SK-N-SH (cell line): ENCODE results near the gene MIF4GD. TPM values are rescaled to one million over a fixed set of nuclear protein-coding genes. Genes with fewer than 3 reads are reported as not detected.

Source experiments
- CTCF ChIA-PET: fragments of 300-600, 350-600 bp; formaldehyde crosslinking; extraction: SDS; loops from one replicate; lab custom pipeline; 2021; lab: Yijun Ruan, JAX
- POLR2A ChIA-PET: fragments of 350-600 bp; sonication (Branson Sonifier 250); formaldehyde crosslinking; extraction: SDS; loops from one replicate; lab custom pipeline; 2020; ENCODE audit warnings: antibody characterized with exemption, inconsistent platforms; lab: Yijun Ruan, JAX
- DNase-seq: peaks from one replicate; pipeline ENCODE4 v3.0.0; 2012
- H2AFZ ChIP-seq: fragments of 200-600 bp; sonication (generic); 2 replicates; pipeline ENCODE4 v1.8.1; 2016; ENCODE audit warnings: antibody characterized with exemption, mild to moderate bottlenecking, low read depth
- H3F3A ChIP-seq: fragments of 200-600 bp; sonication (generic); replicated peaks from 2 replicates; pipeline ENCODE3; 2016; ENCODE audit warnings: antibody characterized with exemption, mild to moderate bottlenecking; ENCODE audit not compliant: insufficient read depth
- H3K27ac ChIP-seq, 2 experiments: fragments of 200-500 bp in 1 of 2; fragments of 200-600 bp in 1 of 2; sonication (Bioruptor generic) in 1 of 2; sonication (generic), shearing (Covaris generic) in 1 of 2; 2 replicates each; pipeline versions ENCODE4 v1.5.1 to v1.6.1; 2014 to 2016; ENCODE audit warnings: low read depth in 2 of 2, inconsistent platforms in 1 of 2, low read length in 1 of 2, mild to moderate bottlenecking in 1 of 2, mixed read lengths in 1 of 2
- H3K27me3 ChIP-seq: fragments of 200-600 bp; sonication (generic), shearing (Covaris generic); 2 replicates; pipeline ENCODE4 v1.6.1; 2016; ENCODE audit warnings: mixed run types; ENCODE audit not compliant: insufficient read depth
- H3K36me3 ChIP-seq, 2 experiments: fragments of 200-500 bp in 1 of 2; fragments of 200-600 bp in 1 of 2; sonication (Bioruptor generic) in 1 of 2; sonication (generic) in 1 of 2; replicated peaks in 1 of 2; 2 replicates each; pipeline versions ENCODE3 to v1.5.1; 2014 to 2016; ENCODE audit warnings: low read length in 1 of 2, mild to moderate bottlenecking in 1 of 2; ENCODE audit not compliant: insufficient read depth in 2 of 2, control insufficient read depth in 1 of 2
- H3K4me1 ChIP-seq, 2 experiments: fragments of 200-500 bp in 1 of 2; fragments of 200-600 bp in 1 of 2; sonication (Bioruptor generic) in 1 of 2; sonication (generic), shearing (Covaris generic) in 1 of 2; 2 replicates each; pipeline versions ENCODE4 v1.5.1 to v1.6.1; 2014 to 2016; ENCODE audit warnings: low read depth in 1 of 2, low read length in 1 of 2, mixed run types in 1 of 2; ENCODE audit not compliant: insufficient read depth in 2 of 2, control insufficient read depth in 1 of 2
- H3K4me2 ChIP-seq: fragments of 200-600 bp; sonication (generic), shearing (Covaris generic); 2 replicates; pipeline ENCODE4 v1.6.1; 2017; ENCODE audit warnings: mixed run types
- H3K4me3 ChIP-seq, 2 experiments: fragments of 200-500 bp in 1 of 2; fragments of 200-600 bp in 1 of 2; sonication (Bioruptor generic) in 1 of 2; sonication (generic), shearing (Covaris generic) in 1 of 2; 2 replicates each; pipeline versions ENCODE4 v1.5.1 to v1.8.1; 2014 to 2016; ENCODE audit warnings: low read depth in 2 of 2, inconsistent platforms in 1 of 2, low read length in 1 of 2, mild to moderate bottlenecking in 1 of 2, mixed read lengths in 1 of 2, moderate library complexity in 1 of 2
- H3K79me2 ChIP-seq: fragments of 200-600 bp; sonication (generic); 2 replicates; pipeline ENCODE4 v1.8.1; 2017; ENCODE audit warnings: mild to moderate bottlenecking; ENCODE audit not compliant: insufficient read depth
- H3K9ac ChIP-seq: fragments of 200-600 bp; sonication (generic); 2 replicates; pipeline ENCODE4 v1.6.1; 2017; ENCODE audit warnings: mixed run types
- H3K9me2 ChIP-seq: fragments of 200-600 bp; sonication (generic); 2 replicates; pipeline ENCODE4 v1.6.1; 2017; ENCODE audit warnings: mixed run types
- H3K9me3 ChIP-seq: fragments of 200-600 bp; sonication (generic); 2 replicates; pipeline ENCODE4 v1.6.1; 2017; ENCODE audit warnings: mixed run types, mild to moderate bottlenecking, moderate library complexity
- H4K20me1 ChIP-seq: fragments of 200-600 bp; sonication (generic); 2 replicates; pipeline ENCODE4 v1.6.1; 2017; ENCODE audit warnings: mild to moderate bottlenecking, mixed run types; ENCODE audit not compliant: insufficient read depth
- CHD2 ChIP-seq: fragments of 150-350 bp; IDR thresholded peaks from 2 replicates; pipeline ENCODE4 v1.6.1; 2018; ENCODE audit warnings: low read length; ENCODE audit not compliant: partially characterized antibody
- FOXM1 ChIP-seq: IDR thresholded peaks from 2 replicates; pipeline ENCODE4 v1.4.0; 2012; ENCODE audit warnings: low read depth, mild to moderate bottlenecking
- GABPA ChIP-seq: IDR thresholded peaks from 2 replicates; pipeline ENCODE4 v1.4.0; 2012; ENCODE audit warnings: low read depth, mild to moderate bottlenecking
- GATA2 ChIP-seq: sonication (generic); formaldehyde crosslinking; IDR thresholded peaks from 2 replicates; pipeline ENCODE4 v1.5.0; 2020; ENCODE audit warnings: mild to moderate bottlenecking, missing genetic modification reagents
- MXI1 ChIP-seq: IDR thresholded peaks from 2 replicates; pipeline ENCODE4 v1.6.1; 2012; ENCODE audit warnings: mild to moderate bottlenecking, low read depth, low read length, improper control_type of control experiment
- NRF1 ChIP-seq: IDR thresholded peaks from 2 replicates; pipeline ENCODE4 v1.6.1; 2012; ENCODE audit warnings: low read depth, mild to moderate bottlenecking, low read length
- RAD21 ChIP-seq: IDR thresholded peaks from 2 replicates; pipeline ENCODE4 v1.6.1; 2012; ENCODE audit warnings: mild to moderate bottlenecking, low read length
- SIN3A ChIP-seq: IDR thresholded peaks from 2 replicates; pipeline ENCODE4 v1.6.1; 2012; ENCODE audit warnings: low read depth, mild to moderate bottlenecking, low read length, moderate library complexity, borderline replicate concordance
- SMC3 ChIP-seq: IDR thresholded peaks from 2 replicates; pipeline ENCODE4 v1.6.1; 2012; ENCODE audit warnings: low read depth, low read length, improper control_type of control experiment
- TEAD4 ChIP-seq: IDR thresholded peaks from 2 replicates; pipeline ENCODE4 v1.4.0; 2012; ENCODE audit warnings: mild to moderate bottlenecking, borderline replicate concordance; ENCODE audit not compliant: insufficient read depth
- YY1 ChIP-seq: IDR thresholded peaks from 2 replicates; pipeline ENCODE4 v1.4.0; 2012; ENCODE audit warnings: low read depth, mild to moderate bottlenecking
- WGBS: methylation state at CpG from one replicate; pipeline ENCODE4 v1.1.6; 2017; ENCODE audit warnings: low lambda C conversion rate; 5-methylcytosine and 5-hydroxymethylcytosine counted together
- polyA plus RNA-seq, 3 experiments: library from polyadenylated mRNA; depleted of rRNA; stranded (reverse); fragments of >200 nt; gene quantifications; 2 replicates each; pipeline ENCODE4 v1.2.3, GENCODE V29; 2012
- TF ChIP-seq, protein P1 (sequence below): IDR thresholded peaks from 2 replicates; pipeline ENCODE4 v1.6.1; 2012; ENCODE audit warnings: mild to moderate bottlenecking, low read depth, low read length, moderate library complexity
- TF ChIP-seq, protein P2 (sequence below): IDR thresholded peaks from 2 replicates; pipeline ENCODE4 v1.4.0; 2012; ENCODE audit warnings: low read depth
- TF ChIP-seq, protein P3 (sequence below): fragments of 200-600 bp; sonication (generic); IDR thresholded peaks from 2 replicates; pipeline ENCODE4 v1.6.1; 2017; ENCODE audit warnings: antibody characterized with exemption, mild to moderate bottlenecking, moderate library complexity
- TF ChIP-seq, protein P4 (sequence below): fragments of 150-350 bp; IDR thresholded peaks from 2 replicates; pipeline ENCODE4 v1.6.1; 2017; ENCODE audit warnings: antibody characterized with exemption, low read length, low read depth, borderline replicate concordance

Gene MIF4GD
- polyA plus RNA-seq, 1 of the 3 experiments (the other 2 are of a cell fraction) = 65.4 TPM

DNA sequence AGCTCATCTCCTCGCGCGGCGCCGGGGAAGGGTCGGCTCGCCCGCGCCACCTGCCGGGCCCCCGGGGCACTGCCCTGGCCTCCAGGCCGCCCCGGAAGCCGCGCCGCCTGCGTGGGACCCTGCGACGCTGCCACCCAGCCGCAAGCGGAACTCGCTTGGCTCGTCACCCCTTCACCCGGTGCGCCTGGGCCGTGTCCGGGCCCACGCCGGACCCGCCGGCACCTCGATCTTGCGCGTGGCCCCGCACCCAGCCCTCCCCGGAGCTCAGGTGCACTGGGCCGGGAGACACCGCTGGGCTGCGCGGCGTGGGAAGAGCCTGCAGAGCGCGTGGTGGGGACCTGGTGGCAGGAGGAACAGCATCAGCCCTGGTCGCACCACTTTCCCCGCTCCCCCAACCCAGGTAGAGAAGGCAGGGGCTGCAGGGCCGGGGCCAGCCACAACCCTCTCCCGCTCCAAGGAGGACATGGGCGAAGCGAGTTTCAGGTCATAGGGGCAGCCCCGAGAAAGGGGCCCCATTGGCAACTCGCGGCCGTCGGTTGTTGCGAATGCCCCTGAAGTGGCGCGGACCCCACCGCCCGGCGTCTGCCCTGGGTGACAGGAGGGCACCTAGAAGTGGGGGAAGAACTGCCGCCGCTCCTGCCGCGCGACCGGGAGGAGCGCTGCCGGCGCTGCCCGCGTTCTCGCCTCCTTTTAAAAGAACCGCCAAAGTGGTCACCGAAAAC, 363 bp upstream of the MIF4GD start (continued):
- peak; percentile 43; the same call in 1 of the 2 replicates for TF ChIP-seq SMC3

DNA sequence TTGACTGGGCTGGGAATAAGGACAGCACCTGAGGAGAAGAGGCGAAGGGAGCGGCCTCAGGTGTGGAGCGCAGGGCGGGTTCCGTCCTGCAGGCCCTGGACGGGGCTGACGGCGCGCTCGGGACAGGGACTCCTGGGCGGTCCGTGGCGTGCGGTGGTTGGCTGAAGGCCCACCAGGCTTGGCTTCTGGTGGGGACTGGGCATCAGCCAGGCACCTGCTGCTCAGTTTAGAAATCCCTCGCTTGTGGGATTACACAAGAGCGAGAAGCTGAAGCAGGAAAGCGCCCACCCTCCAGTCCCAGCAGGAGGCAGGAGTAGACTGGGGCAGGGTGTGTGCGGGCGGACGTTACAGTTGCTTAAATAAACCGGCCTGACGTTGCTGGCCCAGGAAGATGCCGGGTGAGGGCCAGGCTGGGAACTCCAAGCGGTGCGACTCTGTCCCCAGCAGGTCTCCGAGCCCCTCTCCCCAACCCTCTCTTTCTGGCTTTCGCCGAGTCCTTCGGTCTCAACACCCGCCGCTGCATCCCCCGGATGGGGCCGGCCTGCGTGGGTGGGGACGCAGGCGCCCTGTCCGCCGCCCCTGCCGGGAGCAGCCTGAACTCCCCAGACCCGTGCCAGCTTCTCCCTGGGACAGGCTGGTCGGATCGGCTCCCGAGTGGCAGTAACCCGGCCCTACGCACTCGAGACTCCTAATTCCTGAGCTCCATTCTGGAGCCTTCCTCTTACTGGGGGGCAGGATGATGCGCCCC, 639 bp downstream of the MIF4GD start:
- 4% methylated on average over 37 of the region's 47 CpGs for WGBS
- CTCF ChIA-PET = interaction anchor here (0.5 to 6.8 kb wide), 67 partner anchors 10 to 558 kb away, joined by 3 to 102 read pairs (median 4); partner anchors contain the start of genes ATP5PD, GGA3, GRB2 and KCTD2
- peaks cover 24 to 44% of the 10 kb centered on the region in 2 experiments; a peak in 3 of 4 replicates for H3K4me1 ChIP-seq

More for the DNA sequence above, 639 bp downstream of the MIF4GD start:
- Histone ChIP-seq H3K36me3 (peaks cover 12 to 18% of the 10 kb centered on the region in 2 experiments), H3K79me2 (peaks cover 9% of the 10 kb centered on the region), H3F3A (peaks cover 6% of the 10 kb centered on the region), H3K27me3 (no peaks in the 10 kb centered on the region), H3K4me2 (peak overlapping the region; percentile 95), H3K4me3 (peak overlapping the region; percentile 74 to 82), H3K9ac (peak overlapping the region; percentile 85), H3K9me2 (no peaks in the 10 kb centered on the region), H2AFZ (peak overlapping the region; percentile 100), H4K20me1 (no peaks in the 10 kb centered on the region), H3K27ac (peak overlapping the region; percentile 74 to 97), H3K9me3 (no peaks in the 10 kb centered on the region)
- DNase-seq = peak; percentile 92
- 0 out of 2 replicates have a peak, but pooled peaks have one; percentile 10 for TF ChIP-seq YY1
- TF ChIP-seq GATA2 (CRISPR knock-in tag) = no peak
- TF ChIP-seq NRF1 = peak; percentile 53
- TF ChIP-seq GABPA = no peak; the same call in 1 of the 2 replicates
- TF ChIP-seq, protein P1, sequence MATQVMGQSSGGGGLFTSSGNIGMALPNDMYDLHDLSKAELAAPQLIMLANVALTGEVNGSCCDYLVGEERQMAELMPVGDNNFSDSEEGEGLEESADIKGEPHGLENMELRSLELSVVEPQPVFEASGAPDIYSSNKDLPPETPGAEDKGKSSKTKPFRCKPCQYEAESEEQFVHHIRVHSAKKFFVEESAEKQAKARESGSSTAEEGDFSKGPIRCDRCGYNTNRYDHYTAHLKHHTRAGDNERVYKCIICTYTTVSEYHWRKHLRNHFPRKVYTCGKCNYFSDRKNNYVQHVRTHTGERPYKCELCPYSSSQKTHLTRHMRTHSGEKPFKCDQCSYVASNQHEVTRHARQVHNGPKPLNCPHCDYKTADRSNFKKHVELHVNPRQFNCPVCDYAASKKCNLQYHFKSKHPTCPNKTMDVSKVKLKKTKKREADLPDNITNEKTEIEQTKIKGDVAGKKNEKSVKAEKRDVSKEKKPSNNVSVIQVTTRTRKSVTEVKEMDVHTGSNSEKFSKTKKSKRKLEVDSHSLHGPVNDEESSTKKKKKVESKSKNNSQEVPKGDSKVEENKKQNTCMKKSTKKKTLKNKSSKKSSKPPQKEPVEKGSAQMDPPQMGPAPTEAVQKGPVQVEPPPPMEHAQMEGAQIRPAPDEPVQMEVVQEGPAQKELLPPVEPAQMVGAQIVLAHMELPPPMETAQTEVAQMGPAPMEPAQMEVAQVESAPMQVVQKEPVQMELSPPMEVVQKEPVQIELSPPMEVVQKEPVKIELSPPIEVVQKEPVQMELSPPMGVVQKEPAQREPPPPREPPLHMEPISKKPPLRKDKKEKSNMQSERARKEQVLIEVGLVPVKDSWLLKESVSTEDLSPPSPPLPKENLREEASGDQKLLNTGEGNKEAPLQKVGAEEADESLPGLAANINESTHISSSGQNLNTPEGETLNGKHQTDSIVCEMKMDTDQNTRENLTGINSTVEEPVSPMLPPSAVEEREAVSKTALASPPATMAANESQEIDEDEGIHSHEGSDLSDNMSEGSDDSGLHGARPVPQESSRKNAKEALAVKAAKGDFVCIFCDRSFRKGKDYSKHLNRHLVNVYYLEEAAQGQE = 0 out of 2 replicates have a peak, but pooled peaks have one; percentile 45
- peak; percentile 58 for TF ChIP-seq SMC3
- TF ChIP-seq, protein P2, sequence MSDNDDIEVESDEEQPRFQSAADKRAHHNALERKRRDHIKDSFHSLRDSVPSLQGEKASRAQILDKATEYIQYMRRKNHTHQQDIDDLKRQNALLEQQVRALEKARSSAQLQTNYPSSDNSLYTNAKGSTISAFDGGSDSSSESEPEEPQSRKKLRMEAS = peak; percentile 47; the same call in 1 of the 2 replicates
- no peak for TF ChIP-seq TEAD4
- TF ChIP-seq, protein P3, sequence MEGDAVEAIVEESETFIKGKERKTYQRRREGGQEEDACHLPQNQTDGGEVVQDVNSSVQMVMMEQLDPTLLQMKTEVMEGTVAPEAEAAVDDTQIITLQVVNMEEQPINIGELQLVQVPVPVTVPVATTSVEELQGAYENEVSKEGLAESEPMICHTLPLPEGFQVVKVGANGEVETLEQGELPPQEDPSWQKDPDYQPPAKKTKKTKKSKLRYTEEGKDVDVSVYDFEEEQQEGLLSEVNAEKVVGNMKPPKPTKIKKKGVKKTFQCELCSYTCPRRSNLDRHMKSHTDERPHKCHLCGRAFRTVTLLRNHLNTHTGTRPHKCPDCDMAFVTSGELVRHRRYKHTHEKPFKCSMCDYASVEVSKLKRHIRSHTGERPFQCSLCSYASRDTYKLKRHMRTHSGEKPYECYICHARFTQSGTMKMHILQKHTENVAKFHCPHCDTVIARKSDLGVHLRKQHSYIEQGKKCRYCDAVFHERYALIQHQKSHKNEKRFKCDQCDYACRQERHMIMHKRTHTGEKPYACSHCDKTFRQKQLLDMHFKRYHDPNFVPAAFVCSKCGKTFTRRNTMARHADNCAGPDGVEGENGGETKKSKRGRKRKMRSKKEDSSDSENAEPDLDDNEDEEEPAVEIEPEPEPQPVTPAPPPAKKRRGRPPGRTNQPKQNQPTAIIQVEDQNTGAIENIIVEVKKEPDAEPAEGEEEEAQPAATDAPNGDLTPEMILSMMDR = peak; percentile 59
- TF ChIP-seq RAD21 = peak; percentile 71
- TF ChIP-seq MXI1 = peak; percentile 51; the same call in 1 of the 2 replicates
- TF ChIP-seq SIN3A = 0 out of 2 replicates have a peak, but pooled peaks have one; percentile 67
- TF ChIP-seq FOXM1 = no peak
- TF ChIP-seq, protein P4, sequence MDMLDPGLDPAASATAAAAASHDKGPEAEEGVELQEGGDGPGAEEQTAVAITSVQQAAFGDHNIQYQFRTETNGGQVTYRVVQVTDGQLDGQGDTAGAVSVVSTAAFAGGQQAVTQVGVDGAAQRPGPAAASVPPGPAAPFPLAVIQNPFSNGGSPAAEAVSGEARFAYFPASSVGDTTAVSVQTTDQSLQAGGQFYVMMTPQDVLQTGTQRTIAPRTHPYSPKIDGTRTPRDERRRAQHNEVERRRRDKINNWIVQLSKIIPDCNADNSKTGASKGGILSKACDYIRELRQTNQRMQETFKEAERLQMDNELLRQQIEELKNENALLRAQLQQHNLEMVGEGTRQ = no peak
- TF ChIP-seq CHD2 = peak; percentile 32
- POLR2A ChIA-PET = interaction anchor here (0.7 to 5.3 kb wide), 16 partner anchors 9 to 397 kb away, joined by 3 to 67 read pairs (median 4); partner anchors contain the start of genes GGA3, GRB2, MRPL58 and MRPS7
